Myocyte (in vitro differentiated cells): ENCODE measurements around the gene TRIM32. TPM values are rescaled to one million over a fixed set of nuclear protein-coding genes. Genes with fewer than 3 reads are reported as not detected.

ENCODE experiments used
- DNase-seq: peaks from one replicate; pipeline ENCODE4 v3.0.0-alpha.2; 2012; ENCODE audit warnings: low read depth
- total RNA-seq: library from RNA; depleted of rRNA; stranded (reverse); fragments of >200 nt; gene quantifications from 2 replicates; pipeline ENCODE4 v1.2.3, GENCODE V29; 2014

The TRIM32 gene
- total RNA-seq, 1 donor from 2014 or later = 17.4 TPM

DNA sequence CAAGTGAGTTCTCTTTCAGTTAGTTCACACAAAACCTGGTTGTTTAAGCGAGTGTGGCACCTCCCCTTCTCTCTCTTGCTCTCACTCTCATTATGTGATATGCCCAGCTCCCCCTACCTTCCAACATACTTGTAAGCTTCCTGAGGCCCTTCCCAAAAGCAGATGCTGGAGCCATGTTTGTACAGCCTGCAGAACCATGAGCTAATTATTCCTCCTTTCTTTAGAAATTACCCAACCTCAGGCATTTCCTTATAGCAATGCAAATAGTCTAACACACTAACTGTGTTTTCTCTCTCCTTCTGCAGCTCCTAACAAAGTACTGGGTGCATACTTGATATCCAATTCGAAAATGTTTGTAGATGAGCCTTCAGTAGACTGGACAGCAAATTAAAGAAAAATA lies 62.7 kb downstream of the TRIM32 start:
- no peak for DNase-seq

GRCh38 chr9:116750510-116750909 lies 63.4 kb downstream of the TRIM32 start:
- DNase-seq = no peak
